GM18505 (cell line): Measurements from ENCODE around the gene ABHD17A.

ENCODE experiments used
- ATAC-seq: cut with Tn5 transposase; IDR thresholded peaks from one replicate; pipeline ENCODE4 v1.9.1; 2021; ENCODE audit not compliant: unreplicated experiment
- POLR2A ChIP-seq: IDR thresholded peaks from 4 replicates; pipeline ENCODE4 v1.6.1; 2011; ENCODE audit warnings: borderline replicate concordance; ENCODE audit not compliant: insufficient read depth, insufficient read length; ENCODE audit errors: extremely low read depth

Gene ABHD17A

GRCh38 chr19:1868971-1869370, 16.3 kb downstream of the ABHD17A start:
- no peak for TF ChIP-seq POLR2A
- no peak for ATAC-seq

GRCh38 chr19:1867349-1867724, 18.0 kb downstream of the ABHD17A start:
- no peak for ATAC-seq
- no peak for TF ChIP-seq POLR2A

- no peak for ATAC-seq
- no peak for TF ChIP-seq POLR2A
Measured at GRCh38 chr19:1866693-1867348, 18.5 kb downstream of the ABHD17A start.

- no peak for ATAC-seq
- TF ChIP-seq POLR2A: no peak
Measured at GRCh38 chr19:1865172-1866010, 19.9 kb downstream of the ABHD17A start.

- peak; percentile 37 for TF ChIP-seq POLR2A
- ATAC-seq: peak; percentile 24
Measured at GRCh38 chr19:1864480-1865171, 20.7 kb downstream of the ABHD17A start.

- no peak for TF ChIP-seq POLR2A
Measured at GRCh38 chr19:1863638-1864479, 21.4 kb downstream of the ABHD17A start.

GRCh38 chr19:1863328-1863637, 22.0 kb downstream of the ABHD17A start, which contains the start of gene KLF16:
TSS of gene KLF16 (minus strand) at chr19:1863579. CDS start at chr19:1863497, 82 bp downstream.
- no peak for ATAC-seq
- peak; percentile 65 for TF ChIP-seq POLR2A

More at GRCh38 chr19:1863638-1864479, 21.4 kb downstream of the ABHD17A start:
- peak; percentile 54 for ATAC-seq

- peak; percentile 12 for ATAC-seq
- TF ChIP-seq POLR2A: no peak
Measured at GRCh38 chr19:1862424-1863327, 22.6 kb downstream of the ABHD17A start.

GRCh38 chr19:1862068-1862423, 23.2 kb downstream of the ABHD17A start:
- ATAC-seq: no peak
- no peak for TF ChIP-seq POLR2A

GRCh38 chr19:1861599-1862031, 23.7 kb downstream of the ABHD17A start:
- no peak for TF ChIP-seq POLR2A
- no peak for ATAC-seq

GRCh38 chr19:1860821-1861598, 24.3 kb downstream of the ABHD17A start:
- no peak for ATAC-seq
- TF ChIP-seq POLR2A: no peak

GRCh38 chr19:1860042-1860775, 25.1 kb downstream of the ABHD17A start:
- no peak for ATAC-seq
- TF ChIP-seq POLR2A: no peak
